HG02943 (cell line): Measurements from ENCODE around the gene FRMD7.

ENCODE experiments used
- ATAC-seq: cut with Tn5 transposase; IDR thresholded peaks from one replicate; pipeline ENCODE4 v1.9.1; 2021; ENCODE audit warnings: mild to moderate bottlenecking, low read depth, moderate library complexity; ENCODE audit not compliant: unreplicated experiment

Gene FRMD7

DNA sequence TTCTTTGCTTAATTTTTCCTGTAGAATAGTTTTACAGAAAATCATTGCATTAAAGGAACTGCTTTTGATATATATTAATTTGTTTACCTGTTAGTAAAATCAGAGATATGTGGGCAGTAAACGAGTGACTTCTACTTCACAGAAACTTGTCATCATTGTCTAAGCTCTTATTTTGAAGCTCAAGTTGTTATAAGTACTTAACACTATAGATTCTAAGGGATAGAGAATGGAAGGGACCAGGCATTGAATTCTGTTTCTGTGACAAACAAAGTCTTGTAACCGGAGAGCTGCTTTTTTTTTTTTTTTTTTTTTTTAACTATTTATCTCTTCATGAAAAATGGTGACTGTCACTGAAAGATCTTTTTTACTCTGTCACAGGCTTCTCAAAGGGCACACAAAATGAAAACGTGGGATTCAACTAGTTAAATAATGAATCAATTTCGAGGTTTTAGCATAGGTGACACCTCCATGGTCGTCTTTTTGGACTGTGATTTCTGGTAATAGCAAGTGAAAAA is 90.3 kb downstream of the FRMD7 start:
- ATAC-seq = no peak

DNA sequence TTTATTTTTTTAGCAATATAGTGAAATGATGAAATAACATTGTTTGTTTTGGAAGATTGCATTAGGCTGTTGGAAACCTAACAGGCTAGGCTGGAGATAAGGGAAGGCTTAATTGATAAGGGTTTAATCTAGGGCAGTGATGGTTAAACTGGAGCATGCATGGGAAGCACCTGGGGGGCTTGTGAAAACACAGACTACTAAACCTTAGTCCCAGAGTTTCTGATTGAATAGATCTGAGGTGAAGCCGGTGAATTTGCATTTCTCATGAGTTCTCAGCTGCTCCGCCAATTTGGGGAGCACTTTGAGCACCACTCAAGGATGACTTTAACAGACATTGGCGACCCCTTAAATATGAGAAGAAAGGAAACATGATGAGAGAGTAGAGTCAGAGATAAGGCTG is 93.2 kb downstream of the FRMD7 start:
- ATAC-seq = no peak

GRCh38 chrX:132033166-132033565 is 94.7 kb downstream of the FRMD7 start:
- no peak for ATAC-seq

DNA sequence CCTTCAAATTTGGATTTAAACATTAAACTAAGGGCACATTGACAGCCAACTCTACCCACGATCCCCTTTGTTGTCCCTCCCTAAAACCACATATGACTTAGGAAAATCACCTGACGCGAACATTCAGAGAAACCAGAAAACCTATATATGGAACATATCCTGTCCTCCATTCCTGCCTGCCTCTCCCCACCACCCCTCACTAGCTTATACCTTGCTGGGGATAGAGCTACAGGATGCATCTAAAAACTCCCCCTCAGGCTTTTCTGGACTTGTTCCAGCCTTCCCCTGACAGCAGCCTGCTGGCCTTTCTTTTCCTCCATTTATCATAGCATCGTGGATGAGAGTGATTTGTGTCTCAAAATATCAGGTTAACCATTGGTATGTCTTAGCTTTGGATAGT is 96.0 kb downstream of the FRMD7 start:
- ATAC-seq = no peak

DNA sequence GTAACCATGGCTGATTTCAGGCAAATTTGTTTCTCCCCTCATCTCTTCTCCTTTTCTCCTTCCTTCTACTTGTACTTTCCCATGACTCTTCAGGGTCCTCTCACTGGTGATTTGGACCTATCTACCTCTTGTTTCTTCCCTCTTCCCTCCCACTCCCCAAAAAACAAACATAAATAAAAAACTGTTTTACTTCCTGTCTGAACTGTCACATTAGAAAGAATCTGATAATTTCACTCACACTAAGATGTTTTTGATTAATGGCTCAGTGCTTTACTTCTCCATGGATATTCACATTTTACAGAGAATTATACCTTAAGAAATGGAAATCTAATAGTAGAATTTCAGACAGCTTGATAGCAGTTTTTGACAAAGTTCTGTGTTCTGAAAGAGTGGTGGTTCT is 97.6 kb downstream of the FRMD7 start:
- no peak for ATAC-seq
